Right hindlimb (tissue), 1 donor: Measurements from ENCODE around the gene PARP2.
"Not testable (repeated sequence)": the region's sequence is repeated elsewhere in the genome, so short reads cannot be mapped to it uniquely, and the experiment has no call there.

Experiments used
- DNase-seq: peaks from one replicate; pipeline ENCODE4 v3.0.0-alpha.2; 2018

The PARP2 gene

GRCh38 chr14:20350282-20350681, 6.8 kb downstream of the PARP2 start:
- DNase-seq, result no peak

- no peak for DNase-seq
These were observed 7.4 kb downstream of the PARP2 start for GRCh38 chr14:20350860-20351259.

GRCh38 chr14:20356422-20356821, 13.0 kb downstream of the PARP2 start:
- no peak for DNase-seq

DNA sequence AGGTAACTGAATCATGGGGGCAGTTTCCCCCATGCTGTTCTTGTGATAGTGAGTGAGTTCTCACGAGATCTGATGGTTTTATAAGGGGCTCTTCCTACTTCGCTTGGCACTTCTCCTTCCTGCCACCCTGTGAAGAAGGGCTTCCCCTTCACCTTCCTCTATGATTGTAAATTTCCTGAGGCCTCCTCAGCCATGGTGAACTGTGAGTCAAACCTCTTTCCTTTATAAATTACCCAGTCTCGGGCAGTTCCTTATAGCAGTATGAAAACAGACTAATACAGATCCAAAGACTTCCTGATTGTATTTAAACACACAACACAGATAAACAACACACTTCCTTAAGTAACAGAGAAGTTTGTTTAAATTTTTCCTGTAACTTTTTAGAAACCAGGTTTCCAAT, 15.0 kb downstream of the PARP2 start:
- not testable (repeated sequence) for DNase-seq

- no peak for DNase-seq
These were observed 22.5 kb downstream of the PARP2 start for GRCh38 chr14:20365928-20366327.

DNA sequence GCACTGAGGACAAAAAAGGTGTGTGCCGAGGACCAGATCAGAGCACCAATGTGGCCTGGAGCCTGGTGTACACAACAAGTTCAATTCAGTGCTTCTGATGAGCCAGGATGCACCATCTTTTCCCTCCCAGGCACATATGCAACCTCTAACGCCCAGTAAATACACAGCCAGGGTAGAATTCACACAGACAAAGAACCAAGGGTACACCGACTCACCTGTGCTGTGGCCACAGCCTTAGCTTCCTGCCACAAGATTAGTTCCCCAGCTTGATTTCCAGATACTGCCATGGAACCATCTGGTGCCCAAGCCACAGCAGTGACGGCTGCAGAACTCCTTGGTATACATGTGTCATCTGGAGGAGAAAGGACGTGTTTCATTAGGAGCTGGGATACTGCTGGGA, 29.4 kb downstream of the PARP2 start:
- no peak for DNase-seq

DNA sequence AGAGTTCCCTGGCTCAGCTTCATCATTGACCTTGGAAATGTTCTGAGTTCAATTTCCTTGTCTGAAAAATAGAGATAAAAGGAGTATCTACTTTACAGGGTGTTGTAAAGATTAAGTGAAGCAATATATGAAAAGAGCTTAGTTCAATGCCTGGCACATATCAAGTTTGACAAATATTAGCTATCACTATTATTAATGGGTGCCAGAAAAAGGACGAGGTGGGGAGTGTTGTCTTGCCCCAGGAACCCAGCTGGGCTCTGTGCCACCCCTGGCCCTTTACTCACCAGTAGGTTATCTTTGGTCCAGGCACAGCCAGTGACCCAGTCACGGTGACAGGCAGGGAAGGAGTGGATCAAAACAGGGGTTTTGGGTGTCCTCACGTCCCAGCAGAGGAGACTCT, 32.0 kb downstream of the PARP2 start:
- DNase-seq, result no peak

DNA sequence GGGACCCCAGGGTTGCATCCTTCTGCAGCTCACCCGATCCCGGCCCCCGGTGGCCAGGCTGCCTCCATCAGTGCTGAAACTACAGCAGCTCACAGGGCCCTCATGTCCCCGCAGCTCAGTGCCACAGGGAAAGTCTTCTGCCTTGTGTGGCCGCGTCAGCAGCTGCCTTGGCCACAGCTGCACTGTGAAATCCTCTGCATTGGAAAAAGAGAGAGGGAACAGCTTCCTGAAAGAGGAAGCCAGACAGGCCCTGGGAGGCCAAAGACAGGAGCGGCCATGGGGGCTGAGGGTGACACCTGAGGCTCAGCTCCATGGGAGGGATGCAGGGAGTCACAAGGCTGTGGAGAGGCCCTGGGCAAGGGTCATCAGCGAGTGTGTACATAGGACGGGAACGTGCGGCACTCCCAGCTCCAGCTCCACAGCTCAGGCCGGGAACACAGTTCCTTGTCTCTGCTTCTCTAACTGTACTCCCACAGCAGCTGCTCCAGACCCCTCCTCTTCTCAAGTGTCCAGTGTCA, 32.7 kb downstream of the PARP2 start:
- no peak for DNase-seq

GRCh38 chr14:20377171-20377570, 33.7 kb downstream of the PARP2 start:
- no peak for DNase-seq

- DNase-seq, result no peak
These were observed 36.3 kb downstream of the PARP2 start for GRCh38 chr14:20379743-20380142.

- DNase-seq, result no peak
These were observed 37.2 kb downstream of the PARP2 start for GRCh38 chr14:20380681-20381080.

DNA sequence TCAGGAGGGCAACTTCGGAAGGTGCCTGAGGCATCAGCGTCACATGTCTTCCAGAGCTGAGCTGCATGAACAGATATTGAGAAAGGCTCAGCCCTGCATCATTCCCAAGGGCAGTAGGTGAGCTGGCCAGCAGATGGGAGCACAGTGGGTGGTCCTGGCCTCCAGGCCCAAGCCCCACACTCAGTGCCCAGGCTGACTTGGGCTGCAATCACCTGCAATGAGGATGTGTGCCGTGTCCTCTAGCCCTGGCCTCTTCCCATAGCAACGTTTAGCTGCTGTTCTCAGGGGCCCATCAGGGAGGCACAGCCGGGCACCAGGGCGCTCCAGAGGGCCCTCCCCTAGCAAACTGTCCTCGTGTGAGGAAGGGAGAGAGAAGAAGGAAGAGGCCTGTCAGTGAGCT, 37.9 kb downstream of the PARP2 start:
- no peak for DNase-seq

- no peak for DNase-seq
These were observed 39.1 kb downstream of the PARP2 start for GRCh38 chr14:20382526-20382925.

- no peak for DNase-seq
These were observed 39.6 kb downstream of the PARP2 start for GRCh38 chr14:20383032-20383431.

DNA sequence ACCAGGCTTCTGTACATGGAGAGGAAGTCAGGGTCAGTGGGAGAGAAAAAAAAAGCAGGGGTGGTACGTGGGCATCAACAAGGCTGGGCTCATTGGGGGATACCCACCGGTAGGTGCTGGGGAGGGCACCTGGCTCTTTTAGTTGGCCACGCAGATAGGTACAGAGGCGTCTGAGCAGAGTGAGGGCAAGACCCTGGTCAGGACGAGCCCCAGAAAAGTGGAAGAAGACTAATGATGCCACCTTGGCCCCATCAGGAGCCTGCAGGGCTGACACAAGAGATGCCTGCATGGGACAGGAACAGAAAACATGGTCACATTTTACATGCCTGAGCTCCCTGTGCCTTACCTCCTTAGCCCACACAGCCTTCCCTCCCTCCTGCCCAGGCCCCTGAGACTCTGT, 40.2 kb downstream of the PARP2 start:
- no peak for DNase-seq

DNA sequence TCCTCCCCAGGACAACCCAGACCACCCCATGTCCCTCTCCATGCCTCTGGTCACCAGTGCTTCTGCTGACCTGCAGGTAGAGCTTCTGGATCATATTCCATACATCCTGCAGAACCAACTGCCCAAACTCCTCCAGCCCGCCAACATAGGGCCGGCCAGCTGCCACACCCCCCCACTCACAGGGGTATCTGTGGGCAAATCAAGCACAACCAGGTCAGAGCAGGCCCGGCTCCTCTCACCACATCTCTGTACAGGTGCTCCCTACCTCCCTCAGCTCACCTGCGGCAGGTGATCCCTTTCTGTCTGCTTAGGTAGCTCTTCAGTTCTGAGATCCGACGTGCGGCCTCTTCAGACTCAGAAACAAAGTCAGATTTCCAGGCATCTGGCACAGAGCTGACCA, 40.9 kb downstream of the PARP2 start:
- DNase-seq, result no peak

DNA sequence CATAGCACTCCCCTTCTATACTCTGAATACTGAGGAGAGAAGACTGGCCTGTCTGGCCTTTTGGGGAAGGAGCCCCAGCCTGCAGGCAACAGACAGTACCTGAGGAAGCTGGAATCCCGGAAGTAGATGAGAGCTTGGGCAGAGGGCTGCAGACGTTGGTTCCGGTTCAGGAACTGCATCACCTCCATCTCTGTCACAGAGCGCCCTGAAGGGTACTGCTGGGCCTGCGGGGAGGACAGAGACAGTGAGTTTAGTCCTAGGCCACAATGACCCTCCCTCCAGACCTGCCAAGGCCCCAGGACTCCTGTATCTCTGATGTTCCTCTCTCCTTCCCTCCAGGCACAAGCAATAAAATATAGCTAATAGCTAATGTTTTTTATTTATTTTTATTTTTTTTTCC, 41.5 kb downstream of the PARP2 start:
- no peak for DNase-seq

DNA sequence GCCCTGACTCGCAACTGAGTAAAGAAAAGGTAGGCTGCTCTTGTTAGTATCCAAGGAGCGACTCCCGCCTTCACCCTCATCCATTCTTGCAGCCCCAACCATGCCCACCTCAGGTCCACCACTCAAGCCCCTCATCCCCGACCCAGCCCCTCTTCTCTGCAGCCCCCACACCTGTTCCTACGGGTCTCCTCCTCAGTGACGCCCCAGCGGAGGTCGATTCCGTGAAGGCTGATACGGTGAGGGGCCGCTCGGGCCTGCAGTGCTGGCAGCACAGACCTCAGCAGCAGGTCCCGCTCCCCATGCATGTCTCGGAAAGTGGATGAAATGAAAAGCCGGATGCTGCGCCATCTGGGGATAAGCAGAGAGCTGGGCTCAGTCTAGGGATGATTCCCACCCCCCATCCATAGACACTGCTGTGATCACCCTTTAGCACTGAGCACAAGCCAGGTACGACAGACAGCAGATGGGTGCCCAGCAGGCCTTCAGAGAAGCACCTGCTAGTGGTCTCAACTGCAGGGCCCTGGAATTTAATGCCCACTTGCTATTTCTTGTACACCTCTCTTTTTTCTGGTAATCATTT, 42.9 kb downstream of the PARP2 start:
- DNase-seq, result no peak

- no peak for DNase-seq
These were observed 44.1 kb downstream of the PARP2 start for GRCh38 chr14:20387576-20387975.

DNA sequence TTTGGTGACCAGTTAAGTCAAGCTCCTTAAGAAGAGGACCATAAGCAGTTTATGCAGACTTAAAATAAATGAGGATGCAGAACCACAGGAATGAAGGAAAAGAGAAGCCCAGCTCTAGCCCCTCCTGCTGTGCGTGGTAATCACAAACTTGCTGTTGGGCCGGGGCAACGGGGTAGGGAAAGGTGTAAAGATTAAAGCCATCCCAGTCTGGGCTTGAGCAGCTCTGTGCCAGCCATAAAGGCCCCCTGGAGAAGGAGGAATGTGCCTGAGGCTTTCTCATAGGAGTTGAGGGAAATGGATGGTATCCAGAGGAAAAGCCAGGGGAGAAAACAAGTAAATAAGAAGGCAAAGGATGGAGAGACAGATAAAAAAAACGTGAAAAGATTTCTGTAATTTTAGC, 44.7 kb downstream of the PARP2 start:
- DNase-seq, result no peak

GRCh38 chr14:20391505-20391904, 48.1 kb downstream of the PARP2 start:
- no peak for DNase-seq

DNA sequence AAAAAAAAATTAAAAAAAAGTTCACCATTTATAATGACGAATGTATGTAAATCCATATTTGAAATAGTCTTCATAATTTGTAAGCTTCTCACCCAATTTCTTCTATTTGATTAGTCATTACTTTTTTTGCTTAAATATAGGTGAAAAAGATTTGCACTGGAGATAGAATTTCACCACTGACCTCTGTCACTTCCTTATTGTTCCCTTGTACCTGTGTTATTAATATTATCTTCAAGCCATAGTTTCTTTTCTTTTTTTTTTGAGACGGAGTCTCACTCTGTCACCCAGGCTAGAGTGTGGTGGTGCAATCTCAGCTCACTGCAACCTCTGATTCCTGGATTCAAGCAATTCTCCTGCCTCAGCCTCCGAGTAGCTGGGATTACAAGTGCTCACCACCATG, 54.1 kb downstream of the PARP2 start:
- DNase-seq, result no peak

DNA sequence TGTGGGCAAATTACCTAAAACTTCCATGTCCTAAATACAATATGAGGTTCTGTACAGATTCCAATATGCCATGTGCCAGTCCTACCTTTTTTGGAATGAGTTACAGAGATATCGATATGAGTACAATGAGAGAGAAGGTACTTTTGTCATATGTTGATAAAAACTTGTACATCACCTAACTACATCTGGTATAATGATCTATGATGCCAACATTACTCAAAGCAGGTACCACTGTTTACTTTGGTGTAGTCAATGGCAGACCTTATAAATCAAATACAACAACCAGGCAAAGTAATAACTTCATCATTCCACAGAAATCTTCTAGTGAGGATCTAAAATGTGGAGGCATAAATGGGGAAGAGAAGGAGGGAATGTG, 57.1 kb downstream of the PARP2 start:
- DNase-seq, result no peak

- no peak for DNase-seq
These were observed 57.6 kb downstream of the PARP2 start for GRCh38 chr14:20400965-20401593.

GRCh38 chr14:20403521-20403920, 60.1 kb downstream of the PARP2 start:
- DNase-seq, result no peak
